ENCODE data around the gene EGFLAM.

The EGFLAM gene

DNA sequence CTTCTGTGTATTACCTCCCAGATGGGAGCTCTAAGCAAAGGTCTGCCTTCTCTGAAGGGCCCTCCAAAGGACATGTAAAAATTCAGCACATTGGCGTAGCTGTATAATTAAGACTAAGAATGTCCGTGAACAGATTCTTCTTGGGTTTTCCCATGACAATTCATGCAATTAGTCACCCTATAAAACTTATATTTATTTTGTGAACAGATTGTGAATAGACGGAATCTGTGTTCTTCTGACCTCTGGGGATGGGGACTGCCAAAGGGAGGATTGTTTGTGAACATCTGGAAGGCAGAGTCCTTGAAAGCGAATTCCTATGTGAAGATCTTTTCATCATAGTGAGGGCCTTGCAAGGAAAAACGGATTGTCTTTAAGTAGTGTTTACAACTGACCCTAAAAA lies 111.3 kb downstream of the EGFLAM start:
- in situ Hi-C loops (cut with HindIII; ENCODE audit: low pct_ligation_motif_present, low sequenced_read_pairs) = no loop called here
- Histone ChIP-seq H3K36me3 (replicated peaks) (no peaks in the 10 kb centered on the region), H3K27me3 (replicated peaks) (no peaks in the 10 kb centered on the region), H3K4me3 (ENCODE audit: low read depth, low read length) (no peak overlapping the region), H3K27ac (no peak overlapping the region)
- TF ChIP-seq, protein P1, sequence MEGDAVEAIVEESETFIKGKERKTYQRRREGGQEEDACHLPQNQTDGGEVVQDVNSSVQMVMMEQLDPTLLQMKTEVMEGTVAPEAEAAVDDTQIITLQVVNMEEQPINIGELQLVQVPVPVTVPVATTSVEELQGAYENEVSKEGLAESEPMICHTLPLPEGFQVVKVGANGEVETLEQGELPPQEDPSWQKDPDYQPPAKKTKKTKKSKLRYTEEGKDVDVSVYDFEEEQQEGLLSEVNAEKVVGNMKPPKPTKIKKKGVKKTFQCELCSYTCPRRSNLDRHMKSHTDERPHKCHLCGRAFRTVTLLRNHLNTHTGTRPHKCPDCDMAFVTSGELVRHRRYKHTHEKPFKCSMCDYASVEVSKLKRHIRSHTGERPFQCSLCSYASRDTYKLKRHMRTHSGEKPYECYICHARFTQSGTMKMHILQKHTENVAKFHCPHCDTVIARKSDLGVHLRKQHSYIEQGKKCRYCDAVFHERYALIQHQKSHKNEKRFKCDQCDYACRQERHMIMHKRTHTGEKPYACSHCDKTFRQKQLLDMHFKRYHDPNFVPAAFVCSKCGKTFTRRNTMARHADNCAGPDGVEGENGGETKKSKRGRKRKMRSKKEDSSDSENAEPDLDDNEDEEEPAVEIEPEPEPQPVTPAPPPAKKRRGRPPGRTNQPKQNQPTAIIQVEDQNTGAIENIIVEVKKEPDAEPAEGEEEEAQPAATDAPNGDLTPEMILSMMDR (IDR thresholded peaks at IDR 0.05; ENCODE audit: low read depth, low read length, missing control alignments) = no peak
- DNase-seq = no peak

DNA sequence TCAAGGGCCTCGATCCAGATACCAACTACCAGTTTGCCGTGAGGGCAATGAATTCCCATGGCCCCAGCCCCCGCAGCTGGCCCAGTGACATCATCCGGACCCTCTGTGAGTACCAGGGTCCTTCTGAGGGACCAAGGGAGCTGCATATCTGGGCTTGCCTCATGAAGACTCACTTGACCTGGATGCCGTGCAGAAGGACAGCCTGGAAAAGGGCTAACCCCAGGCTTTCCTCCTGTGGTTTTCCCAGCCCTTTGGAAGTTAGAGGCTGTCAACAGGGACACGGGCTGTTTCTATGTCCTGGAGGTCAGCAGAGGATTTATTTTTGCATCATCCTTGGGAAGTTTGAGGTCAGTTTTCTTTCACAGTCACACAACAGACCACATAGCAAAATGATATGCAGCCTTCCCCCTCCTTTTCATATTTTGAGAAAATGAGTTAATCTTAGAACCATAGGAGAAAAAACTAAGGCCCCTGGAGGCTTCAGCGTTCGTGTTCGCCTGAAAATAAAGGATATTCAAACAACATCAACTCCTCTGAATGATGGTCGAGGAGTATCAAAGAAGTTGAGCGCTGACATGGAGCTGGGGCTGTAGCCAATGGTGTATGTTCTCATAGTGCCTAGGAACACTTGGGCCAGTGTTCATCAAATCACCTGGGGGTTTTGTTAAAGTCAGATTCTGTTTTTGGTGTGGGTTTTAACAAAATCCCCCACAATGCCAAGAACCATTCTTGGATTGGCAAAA lies 112.2 kb downstream of the EGFLAM start:
- no peaks in the 10 kb centered on the region for H3K27me3 ChIP-seq (replicated peaks)
- in situ Hi-C loops (cut with HindIII; ENCODE audit: low pct_ligation_motif_present, low sequenced_read_pairs) = no loop called here
- DNase-seq = peak; percentile 12
- TF ChIP-seq, protein P1 (IDR thresholded peaks at IDR 0.05; ENCODE audit: low read depth, low read length, missing control alignments) = no peak
- no peak overlapping the region for H3K27ac ChIP-seq
- no peak overlapping the region for H3K4me3 ChIP-seq (ENCODE audit: low read depth, low read length)
- H3K36me3 ChIP-seq (replicated peaks) = no peaks in the 10 kb centered on the region

DNA sequence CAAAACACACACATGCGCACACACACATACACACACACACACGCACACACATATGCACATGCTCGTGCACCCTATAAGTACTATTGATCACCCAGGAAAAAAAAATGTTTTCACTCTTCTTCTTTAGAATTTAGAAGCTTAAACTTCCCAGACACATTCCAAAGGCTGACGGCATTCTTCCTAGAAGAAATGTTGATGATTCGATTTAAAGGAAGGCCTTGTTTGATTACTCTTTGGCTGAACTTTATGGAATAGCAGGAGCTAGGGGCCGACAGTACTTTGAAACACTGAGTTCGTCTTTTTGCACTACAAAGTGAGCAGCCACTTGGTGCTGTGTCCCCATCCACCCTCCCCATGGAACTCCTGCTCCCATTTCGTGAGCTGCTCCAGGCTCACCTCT lies 113.2 kb downstream of the EGFLAM start:
- DNase-seq = no peak
- no peak overlapping the region for H3K27ac ChIP-seq
- H3K4me3 ChIP-seq (ENCODE audit: low read depth, low read length) = no peak overlapping the region
- TF ChIP-seq, protein P1 (IDR thresholded peaks at IDR 0.05; ENCODE audit: low read depth, low read length, missing control alignments) = no peak
- no peaks in the 10 kb centered on the region for H3K36me3 ChIP-seq (replicated peaks)
- in situ Hi-C loops (cut with HindIII; ENCODE audit: low pct_ligation_motif_present, low sequenced_read_pairs) = no loop called here
- no peaks in the 10 kb centered on the region for H3K27me3 ChIP-seq (replicated peaks)

DNA sequence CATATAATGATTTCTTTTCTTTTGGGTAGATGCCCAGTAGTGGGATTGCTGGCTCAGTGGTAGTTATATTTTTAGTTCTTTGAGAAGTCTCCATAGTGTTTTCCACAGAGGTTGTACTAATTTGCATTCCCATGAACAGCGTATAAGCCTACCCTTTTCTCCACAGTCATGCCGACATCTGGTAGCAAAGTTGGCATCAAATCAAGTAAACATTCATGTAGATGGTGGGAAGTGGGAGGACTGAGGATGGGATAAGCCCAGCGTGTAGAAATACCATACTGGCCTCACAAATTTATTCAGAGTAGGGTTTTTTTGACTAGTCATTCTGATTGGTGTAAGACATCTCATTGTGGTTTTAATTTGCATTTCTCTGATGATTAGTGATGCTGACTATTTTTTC lies 115.4 kb downstream of the EGFLAM start:
- no peaks in the 10 kb centered on the region for H3K27me3 ChIP-seq (replicated peaks)
- in situ Hi-C loops (cut with HindIII; ENCODE audit: low pct_ligation_motif_present, low sequenced_read_pairs) = no loop called here
- DNase-seq = peak; percentile 25
- H3K27ac ChIP-seq = no peak overlapping the region
- H3K4me3 ChIP-seq (ENCODE audit: low read depth, low read length) = no peak overlapping the region
- H3K36me3 ChIP-seq (replicated peaks) = no peaks in the 10 kb centered on the region
- TF ChIP-seq, protein P1 (IDR thresholded peaks at IDR 0.05; ENCODE audit: low read depth, low read length, missing control alignments) = no peak

DNA sequence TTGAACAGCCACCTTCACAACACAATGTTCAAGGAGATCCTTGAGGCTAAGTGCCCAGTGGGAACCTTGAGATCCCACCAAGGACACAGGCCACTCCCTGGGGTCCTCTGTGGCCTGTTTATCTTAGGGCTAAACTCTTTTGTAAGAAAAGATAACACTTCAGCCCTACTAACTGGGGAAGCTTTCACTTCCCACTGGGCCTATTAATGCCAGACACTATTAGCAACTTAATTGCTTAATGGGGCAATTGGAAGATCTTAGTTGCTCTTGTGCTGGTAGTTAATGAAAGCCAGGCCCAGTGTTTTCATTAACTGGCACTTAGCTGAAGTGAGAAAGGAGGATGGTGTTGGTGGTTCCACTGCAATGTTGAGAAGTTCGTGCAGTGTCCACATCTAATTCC lies 117.1 kb downstream of the EGFLAM start:
- no peaks in the 10 kb centered on the region for H3K27me3 ChIP-seq (replicated peaks)
- TF ChIP-seq, protein P1 (IDR thresholded peaks at IDR 0.05; ENCODE audit: low read depth, low read length, missing control alignments) = no peak
- no peak overlapping the region for H3K27ac ChIP-seq
- DNase-seq = no peak
- in situ Hi-C loops (cut with HindIII; ENCODE audit: low pct_ligation_motif_present, low sequenced_read_pairs) = no loop called here
- H3K36me3 ChIP-seq (replicated peaks) = no peaks in the 10 kb centered on the region
- no peak overlapping the region for H3K4me3 ChIP-seq (ENCODE audit: low read depth, low read length)

GRCh38 chr5:38376404-38376803 lies 118.0 kb downstream of the EGFLAM start:
- no peaks in the 10 kb centered on the region for H3K36me3 ChIP-seq (replicated peaks)
- no peak overlapping the region for H3K4me3 ChIP-seq (ENCODE audit: low read depth, low read length)
- in situ Hi-C loops (cut with HindIII; ENCODE audit: low pct_ligation_motif_present, low sequenced_read_pairs) = no loop called here
- H3K27ac ChIP-seq = no peak overlapping the region
- no peaks in the 10 kb centered on the region for H3K27me3 ChIP-seq (replicated peaks)
- TF ChIP-seq, protein P1 (IDR thresholded peaks at IDR 0.05; ENCODE audit: low read depth, low read length, missing control alignments) = no peak
- DNase-seq = no peak

Data from brain microvascular endothelial cell (primary cell).